Gastrocnemius medialis (tissue), 4 donors: ENCODE measurements around the gene ADRA2A.

ENCODE experiments used
- POLR2A ChIP-seq, 2 donors: fragments of 450-650 bp; IDR thresholded peaks; one replicate each; pipeline ENCODE4 v1.6.1; 2017; ENCODE audit warnings: antibody characterized with exemption in 2 of 2, mild to moderate bottlenecking in 2 of 2, moderate library complexity in 2 of 2
- TF ChIP-seq, protein P1 (sequence below), 5 experiments: fragments of 450-650 bp in 3 of 5; fragments of 200-600 bp in 2 of 5; sonication (generic) in 2 of 5; IDR thresholded peaks in 4 of 5; conservative IDR thresholded peaks in 1 of 5; 1 replicate in 4 of 5; 2 replicates in 1 of 5; pipeline ENCODE4 v1.5.1; 2016 to 2019; ENCODE audit warnings: antibody characterized with exemption in 5 of 5, mild to moderate bottlenecking in 3 of 5, moderate library complexity in 3 of 5

DNA sequence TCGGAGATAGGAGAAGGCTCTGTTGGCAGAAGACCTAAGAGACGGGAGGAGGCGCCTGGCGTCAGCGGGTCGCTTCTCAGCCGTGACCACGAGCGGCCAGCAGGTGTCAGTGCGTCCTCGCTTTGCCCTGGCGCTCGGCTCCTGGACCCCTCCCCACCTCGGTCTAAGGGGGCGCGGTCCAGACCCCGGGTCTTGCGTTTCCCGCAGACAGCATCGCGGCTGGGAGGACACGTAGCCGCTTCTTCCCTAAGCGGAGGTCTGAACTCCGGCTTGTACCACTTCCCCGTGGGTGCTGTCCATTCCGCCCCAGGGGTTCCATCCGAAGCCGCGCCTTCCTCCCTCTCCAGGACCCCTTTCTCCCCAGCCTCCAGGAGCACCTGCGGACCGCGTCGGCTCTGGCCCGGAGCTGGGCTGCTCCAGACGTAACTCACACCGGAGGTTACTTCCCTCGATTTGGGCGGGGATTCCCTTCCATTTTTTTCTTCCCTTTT lies 593 bp upstream of the ADRA2A start:
- TF ChIP-seq, protein P1, sequence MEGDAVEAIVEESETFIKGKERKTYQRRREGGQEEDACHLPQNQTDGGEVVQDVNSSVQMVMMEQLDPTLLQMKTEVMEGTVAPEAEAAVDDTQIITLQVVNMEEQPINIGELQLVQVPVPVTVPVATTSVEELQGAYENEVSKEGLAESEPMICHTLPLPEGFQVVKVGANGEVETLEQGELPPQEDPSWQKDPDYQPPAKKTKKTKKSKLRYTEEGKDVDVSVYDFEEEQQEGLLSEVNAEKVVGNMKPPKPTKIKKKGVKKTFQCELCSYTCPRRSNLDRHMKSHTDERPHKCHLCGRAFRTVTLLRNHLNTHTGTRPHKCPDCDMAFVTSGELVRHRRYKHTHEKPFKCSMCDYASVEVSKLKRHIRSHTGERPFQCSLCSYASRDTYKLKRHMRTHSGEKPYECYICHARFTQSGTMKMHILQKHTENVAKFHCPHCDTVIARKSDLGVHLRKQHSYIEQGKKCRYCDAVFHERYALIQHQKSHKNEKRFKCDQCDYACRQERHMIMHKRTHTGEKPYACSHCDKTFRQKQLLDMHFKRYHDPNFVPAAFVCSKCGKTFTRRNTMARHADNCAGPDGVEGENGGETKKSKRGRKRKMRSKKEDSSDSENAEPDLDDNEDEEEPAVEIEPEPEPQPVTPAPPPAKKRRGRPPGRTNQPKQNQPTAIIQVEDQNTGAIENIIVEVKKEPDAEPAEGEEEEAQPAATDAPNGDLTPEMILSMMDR (IDR thresholded peaks at IDR 0.05 in 4 of 5, conservative IDR thresholded peaks at IDR 0.05 in 1 of 5), result peak; percentile 41 to 79 (median 73)
- no peak for TF ChIP-seq POLR2A (IDR thresholded peaks at IDR 0.05)
